HG03442 (cell line): Measurements from ENCODE around the gene EHBP1.
"Not testable (repeated sequence)": the region's sequence is repeated elsewhere in the genome, so short reads cannot be mapped to it uniquely, and the experiment has no call there.

Source experiments
- ATAC-seq: cut with Tn5 transposase; IDR thresholded peaks from one replicate; pipeline ENCODE4 v1.9.1; 2021; ENCODE audit warnings: mild to moderate bottlenecking, moderate library complexity; ENCODE audit not compliant: unreplicated experiment

The EHBP1 gene

DNA sequence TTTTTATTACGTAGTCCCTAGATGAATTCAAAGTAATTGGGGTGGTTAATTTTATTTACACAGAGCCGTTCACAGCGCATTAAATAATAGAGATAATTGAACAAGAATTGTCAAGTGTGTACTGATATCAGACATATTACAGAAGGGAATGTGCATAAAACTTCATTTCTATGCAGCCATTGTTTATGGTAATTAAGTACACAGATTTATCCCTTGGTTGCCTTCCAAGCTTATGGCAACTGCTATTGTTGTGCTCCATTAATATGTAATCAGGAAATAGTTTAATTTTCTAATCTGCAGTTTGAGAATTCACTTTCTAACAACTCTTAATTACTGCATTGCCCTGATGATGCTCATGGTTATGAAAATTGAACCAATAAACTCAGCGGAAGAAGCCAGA is 297.8 kb downstream of the EHBP1 start:
- ATAC-seq = no peak

DNA sequence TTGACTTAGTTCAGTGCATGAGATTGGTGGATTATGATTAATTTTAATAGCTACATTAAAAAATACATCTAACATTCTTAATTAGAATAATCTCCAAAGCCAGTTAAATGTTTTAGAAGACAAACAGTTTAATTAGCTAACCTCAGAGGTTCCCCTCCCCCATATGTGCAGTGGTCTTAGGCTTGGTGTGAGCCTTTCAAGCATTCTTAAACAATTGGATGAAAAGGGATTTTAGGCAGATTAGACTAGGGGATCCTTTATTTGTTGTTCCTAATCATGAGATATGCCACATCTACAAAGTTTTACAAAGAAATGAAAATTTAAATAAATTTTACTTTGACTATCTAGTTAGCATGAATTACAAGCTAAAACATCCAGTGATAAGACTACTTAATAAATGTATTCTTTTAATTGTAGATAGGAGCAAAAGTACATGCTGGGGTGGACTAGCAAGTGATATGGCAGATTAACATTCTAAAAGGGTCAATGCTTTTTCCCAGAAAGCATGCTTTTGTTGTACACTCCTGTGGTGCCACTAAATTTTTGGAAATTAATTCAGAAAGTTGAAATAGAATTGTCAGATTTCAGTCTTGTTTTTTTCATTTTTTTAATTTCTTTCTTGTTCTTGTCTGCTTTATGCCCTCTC is 302.4 kb downstream of the EHBP1 start:
- no peak for ATAC-seq

DNA sequence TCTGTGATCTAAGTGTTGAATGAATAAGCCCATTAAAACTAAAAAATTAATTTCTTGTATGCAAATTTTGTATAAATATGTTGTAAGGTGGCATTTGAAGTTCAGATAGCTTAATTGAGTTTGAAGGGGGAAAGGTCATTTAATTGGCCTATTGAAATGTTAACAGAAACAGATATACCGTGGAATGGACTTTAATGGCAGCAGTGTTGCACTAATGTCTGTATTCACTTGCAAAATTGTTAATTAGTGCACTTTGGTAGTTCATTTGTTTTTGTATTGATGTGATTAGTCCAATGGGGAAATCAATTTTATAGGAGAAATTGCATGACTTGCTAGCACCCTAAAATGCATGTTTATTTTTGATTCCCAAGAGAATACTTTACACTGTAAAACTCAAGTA is 303.3 kb downstream of the EHBP1 start:
- ATAC-seq = no peak

DNA sequence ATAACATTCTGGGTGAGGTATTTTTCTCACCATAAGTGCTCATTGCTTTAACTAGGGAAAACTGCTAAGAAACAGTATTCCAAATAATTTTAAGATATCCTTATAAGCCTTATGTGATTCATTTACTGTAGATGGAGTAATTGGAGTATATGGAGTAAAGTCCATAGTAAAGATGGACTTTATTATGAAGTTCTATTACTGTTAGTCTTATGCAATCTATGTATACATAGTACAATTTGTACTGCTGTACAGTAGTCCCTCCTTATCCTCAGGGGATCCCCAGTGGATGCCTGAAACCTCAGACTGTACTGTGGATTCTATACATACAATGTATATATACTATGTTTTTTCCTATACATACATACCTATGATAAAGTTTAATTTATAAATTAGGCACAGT is 304.0 kb downstream of the EHBP1 start:
- ATAC-seq = no peak

DNA sequence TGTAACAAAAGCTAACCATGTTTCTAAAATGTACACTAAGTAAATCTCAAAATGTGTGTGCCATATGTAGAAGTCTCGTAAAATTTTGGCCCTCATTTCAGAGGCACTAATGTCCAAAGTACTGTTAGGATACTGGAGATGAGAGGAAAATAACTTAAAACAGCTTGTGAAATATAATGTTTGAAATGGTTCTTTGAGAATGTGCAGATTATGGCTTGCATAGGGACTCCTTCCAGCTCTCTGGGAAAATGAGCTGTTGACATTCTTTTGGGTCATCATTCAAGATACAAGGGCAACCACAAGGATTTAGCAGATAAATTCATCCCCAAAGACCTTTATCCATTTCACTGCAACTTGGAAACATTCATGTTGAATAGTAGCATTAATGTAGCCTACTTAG is 307.0 kb downstream of the EHBP1 start:
- ATAC-seq = no peak

DNA sequence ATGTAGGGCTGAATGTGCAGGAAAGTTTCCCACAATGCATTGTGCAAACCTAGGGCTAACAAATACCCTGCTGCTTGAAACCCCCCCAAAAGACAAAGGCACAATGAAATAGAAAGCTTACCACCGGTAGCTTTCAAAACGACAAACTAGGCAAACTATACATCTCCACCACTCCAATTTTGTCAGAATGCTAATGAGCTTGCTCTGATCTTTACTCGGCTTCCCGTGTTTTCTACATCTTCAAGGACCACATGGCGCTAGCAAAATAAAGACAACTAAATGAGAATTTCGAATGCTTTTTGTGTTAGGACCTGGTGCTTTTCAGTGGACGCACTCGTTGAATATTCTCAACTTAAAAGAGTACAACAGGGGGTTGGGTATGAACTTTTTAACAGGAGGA is 307.9 kb downstream of the EHBP1 start:
- ATAC-seq = no peak

DNA sequence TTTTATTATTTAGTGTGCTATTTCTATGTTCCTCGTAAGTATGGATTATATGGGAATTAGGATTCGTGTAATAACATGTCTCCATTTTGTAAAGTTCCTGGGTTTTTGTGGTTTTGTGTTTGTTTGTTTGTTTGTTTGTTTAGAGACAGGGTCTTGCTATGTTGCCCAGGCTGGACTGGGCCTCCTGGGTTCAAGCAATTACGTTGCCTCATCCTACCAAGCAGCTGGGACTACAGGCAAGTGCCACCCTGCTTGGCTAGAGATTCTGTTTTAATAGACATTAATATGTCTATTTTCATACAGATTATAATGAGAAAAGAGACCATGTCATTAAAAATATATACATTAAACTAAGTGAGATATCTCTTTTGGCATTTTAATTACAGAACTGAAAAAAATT is 309.9 kb downstream of the EHBP1 start:
- no peak for ATAC-seq

DNA sequence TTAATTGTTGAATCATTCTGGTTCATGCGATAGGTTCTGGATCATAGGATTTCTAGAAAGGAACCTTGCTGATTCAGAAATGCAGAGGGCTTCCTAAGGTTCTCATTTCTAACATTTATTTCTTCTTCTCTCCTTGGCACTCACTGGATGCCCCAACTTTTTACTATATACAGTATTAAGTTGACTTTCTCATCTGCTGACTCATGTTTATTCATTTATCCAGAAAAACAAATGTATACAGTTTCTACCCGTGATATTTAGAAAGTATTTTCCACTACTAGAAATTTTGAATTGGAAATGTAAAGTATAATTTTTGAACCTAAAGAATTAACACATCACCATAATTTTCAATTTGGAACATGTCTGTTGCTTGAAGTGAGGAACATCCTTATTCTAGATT is 312.9 kb downstream of the EHBP1 start:
- no peak for ATAC-seq

DNA sequence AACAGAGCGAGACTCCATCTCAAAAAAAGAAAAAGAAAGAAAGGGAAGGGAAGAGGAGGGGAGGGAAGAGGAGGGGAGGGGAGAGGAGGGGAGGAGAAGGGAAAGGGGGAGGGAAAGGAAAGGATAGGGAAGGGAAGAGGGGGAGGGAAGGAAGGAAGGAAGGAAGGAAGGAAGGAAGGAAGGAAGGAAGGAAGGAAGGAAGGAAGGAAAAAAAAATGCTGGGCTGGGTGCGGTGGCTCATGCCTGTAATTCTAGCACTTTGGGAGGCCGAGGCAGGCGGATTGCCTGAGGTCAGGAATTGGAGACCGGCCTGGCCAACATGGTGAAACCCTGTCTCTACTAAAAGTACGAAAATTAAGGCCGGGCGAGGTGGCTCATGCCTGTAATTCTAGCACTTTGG is 314.2 kb downstream of the EHBP1 start:
- not testable (repeated sequence) for ATAC-seq

DNA sequence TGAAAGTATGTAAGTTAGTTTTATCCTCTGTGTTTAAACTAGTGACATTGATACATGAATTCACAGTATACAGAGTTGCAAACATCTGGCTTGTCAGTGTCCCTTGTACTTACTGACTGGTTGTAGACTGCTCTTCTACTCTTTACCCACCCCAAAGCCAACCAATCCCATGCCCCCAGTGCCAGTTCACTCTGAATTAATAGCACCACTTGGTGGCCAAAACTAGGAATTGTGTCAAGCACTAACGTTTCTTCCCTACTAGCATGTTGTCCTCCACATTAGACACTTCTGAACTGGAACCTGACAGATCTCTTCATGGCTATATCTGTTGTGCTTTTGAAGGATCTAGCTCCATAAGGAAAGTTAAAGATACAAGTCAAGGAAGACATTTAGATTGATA is 317.9 kb downstream of the EHBP1 start:
- no peak for ATAC-seq

DNA sequence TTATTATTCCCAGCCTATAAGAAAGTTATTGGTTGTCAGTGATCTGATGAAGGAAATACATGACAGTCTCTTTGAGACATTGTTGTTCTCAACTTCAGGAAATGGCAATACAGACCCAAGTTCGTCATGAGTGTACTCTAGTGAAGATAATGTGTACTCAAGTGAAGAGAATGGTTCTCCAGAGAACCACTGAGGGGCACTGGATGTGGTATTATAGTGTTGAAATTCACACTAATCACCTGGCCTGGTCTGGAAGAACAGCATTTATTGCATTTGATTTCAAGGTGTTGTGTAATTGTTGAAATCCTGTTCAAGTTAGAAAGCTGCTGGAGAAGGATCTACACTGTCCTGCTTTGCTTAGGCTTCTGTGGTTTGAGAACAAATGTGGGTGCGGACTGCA is 321.7 kb downstream of the EHBP1 start:
- no peak for ATAC-seq

DNA sequence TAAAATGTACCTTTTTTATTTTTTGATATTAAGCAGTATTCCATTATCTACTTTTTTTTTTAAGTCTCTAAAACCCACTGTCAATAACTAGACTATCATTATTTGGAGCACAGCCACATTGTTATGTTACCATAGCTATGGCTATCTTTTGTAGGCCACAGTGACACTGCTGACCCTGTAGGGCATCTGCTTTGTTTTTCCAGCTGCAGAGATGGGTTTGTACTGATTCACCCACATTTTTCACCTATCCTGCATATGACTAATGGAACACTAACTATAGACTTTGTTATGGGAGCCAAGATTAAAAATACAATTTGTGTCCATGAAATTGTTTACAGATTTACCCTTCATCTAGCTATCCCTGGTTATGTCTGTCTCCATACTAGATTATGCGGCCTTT is 323.5 kb downstream of the EHBP1 start:
- no peak for ATAC-seq

DNA sequence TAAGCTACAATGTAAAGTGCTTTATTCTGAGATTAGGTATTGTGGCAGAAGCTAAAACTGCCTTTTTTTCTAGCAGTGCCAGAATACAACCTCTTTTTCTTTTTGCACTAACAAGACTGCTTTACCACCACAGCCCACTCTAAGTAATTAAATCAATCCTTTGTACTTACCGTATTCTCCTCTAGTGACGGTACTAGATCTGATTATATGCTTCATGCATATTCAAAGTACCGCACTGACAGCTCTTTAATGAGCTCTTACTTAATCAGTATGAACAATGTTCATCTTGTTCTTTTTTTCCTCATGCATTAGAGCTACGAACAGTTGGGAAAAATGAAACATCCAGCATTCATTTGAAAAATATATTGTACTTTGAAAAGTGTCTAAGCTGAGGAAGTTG is 329.0 kb downstream of the EHBP1 start:
- no peak for ATAC-seq

DNA sequence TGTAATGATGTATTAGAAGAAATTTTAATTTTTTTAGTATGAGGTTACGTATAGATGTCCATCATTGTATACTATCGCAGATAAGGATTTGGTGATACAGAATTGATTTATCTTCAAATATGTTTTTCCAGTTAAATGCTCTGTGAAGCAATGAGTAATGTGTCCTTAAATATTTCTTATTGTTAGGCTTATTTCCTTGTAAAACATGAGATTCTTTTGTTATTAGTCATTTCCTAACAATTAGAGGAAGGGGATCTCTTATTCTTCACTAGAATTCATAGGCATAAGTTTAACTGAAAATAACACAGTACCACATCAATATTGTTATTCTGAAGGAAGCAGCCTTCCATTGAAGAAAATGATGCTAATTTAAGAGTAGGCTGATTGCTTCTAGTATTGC is 329.7 kb downstream of the EHBP1 start:
- no peak for ATAC-seq

DNA sequence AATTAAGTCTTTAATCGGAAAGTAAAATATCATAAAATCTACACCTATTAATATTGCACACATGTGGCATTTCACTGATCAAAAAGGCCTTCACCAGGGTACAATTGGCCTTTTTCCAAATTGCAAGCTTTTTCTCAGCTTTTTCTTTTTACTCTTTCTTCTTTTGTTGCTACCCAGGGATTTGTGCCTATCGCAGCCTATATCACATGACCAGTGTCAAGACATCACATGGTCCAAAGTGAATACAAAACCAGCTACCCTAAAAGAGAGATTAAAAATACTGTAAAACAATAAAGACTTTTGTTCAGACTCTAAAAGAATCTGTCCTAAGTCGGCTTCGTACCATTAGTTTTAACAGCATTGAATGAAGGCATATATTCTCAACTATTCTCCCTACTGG is 330.1 kb downstream of the EHBP1 start:
- no peak for ATAC-seq

DNA sequence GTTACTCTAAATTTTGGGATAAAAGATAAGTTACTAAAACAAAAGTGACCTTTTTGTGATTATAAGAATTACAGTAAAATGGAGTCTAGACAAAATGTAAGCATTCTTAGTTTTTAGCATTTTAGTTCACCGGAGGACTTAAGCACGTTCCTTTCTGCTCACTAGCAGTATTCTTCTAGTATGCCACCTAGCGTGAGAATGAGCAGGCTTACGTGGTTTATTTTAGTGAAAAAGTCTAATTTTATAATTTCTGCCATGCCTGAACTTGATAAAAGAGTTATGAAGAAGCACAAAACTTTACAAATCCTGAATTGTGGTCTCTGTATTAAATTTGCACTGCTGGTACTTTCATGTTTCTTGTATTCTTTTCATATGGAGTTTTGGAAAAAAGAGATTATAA is 332.5 kb downstream of the EHBP1 start:
- no peak for ATAC-seq

DNA sequence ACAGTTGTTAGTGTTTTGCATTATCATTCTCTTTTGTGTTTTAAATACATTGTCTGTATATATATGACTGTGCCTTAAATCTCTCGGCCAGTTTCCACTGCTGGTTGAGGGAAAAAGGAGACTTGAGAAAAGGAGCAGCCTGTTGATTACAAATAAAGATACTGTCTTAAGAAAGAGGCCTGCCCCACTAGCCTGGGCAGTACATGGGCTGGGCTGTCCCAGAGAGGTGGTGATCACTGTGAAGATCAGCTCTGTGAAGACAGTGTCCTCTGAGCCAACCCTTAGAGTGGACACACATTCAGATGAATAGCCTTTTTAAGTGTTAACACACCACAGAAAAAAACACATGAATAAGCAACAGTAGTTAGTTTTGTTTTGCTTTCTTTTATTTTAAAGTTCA is 335.1 kb downstream of the EHBP1 start:
- ATAC-seq = no peak

DNA sequence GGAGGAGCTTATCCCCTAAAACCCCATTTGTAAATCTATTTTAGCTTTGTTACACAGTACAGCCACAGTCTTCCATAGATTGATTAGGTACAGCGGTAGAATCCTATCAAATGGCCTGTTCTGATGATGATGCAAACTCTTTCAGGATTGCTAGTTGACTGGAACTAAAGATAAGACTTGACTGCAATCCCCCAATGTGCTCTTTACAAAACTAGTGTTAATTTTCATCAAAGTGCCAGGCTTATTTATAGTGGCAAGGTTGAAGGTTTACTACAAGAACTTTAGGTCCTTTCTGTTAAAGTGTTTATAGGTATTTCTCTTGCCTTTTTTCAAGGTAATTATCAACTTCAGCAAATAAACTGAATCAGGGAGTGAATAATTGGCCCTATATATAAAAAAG is 336.1 kb downstream of the EHBP1 start:
- no peak for ATAC-seq

DNA sequence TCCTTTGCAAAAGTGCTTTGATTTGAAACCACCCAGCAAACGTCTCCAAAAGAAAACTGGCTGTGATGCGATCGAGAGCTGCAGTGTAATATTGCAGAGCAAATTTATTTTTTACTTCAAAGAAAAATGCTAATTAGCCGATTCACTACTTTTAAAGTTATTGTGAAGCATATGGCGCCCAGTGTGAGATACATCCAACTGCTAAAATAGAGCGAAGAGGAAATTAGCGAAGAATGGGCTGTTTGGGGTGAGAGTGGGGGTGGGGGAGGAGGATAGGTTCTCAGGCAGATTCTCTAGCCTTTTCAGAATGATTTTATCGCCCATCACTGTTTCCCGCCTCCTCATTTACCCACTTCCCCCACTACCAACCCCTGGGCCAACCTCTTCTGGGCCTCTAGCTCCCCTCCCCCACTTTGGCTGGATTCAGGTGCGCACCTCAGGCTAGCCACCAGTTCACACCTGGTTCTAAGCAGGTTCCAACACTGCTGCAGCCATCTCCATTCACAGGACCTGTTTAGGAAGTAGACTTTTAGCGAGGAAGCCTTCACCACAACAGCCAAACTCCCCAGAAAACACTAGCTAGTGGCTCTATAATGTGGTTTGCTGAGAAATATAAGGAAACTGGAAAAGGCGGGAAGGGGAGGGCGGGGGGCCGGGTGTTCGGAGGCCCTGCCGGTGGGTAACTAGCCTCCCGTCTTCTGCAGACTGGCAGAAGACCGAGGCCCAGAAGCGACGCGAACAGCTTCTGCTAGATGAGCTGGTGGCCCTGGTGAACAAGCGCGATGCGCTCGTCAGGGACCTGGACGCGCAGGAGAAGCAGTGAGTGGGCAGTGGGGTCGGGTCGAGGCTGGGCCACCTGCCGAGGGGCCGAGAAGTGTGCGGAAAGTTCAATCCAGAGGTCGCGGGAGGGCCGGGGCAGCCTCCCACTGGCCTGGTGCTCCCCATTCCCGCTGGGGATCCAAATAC is 339.1 kb downstream of the EHBP1 start:
- ATAC-seq = no peak

DNA sequence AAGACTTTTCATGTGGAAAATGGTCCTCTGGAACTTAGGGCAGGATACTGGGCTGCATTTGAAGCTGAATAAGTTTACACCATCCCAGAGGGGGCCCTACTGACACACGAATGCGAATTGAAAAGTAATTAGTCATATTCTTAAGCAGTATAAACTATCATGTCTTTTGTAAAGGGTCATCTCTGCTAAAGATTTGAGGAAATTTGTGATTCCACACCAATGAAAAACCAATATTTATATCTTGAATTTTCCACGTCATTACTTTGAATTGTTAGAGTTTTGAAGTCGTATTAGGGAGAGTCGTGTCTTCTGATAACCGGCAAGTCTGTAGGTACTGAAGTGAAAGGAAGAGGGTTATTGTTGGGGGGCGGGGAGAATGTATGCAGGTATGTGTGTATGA is 341.0 kb downstream of the EHBP1 start:
- ATAC-seq = no peak

DNA sequence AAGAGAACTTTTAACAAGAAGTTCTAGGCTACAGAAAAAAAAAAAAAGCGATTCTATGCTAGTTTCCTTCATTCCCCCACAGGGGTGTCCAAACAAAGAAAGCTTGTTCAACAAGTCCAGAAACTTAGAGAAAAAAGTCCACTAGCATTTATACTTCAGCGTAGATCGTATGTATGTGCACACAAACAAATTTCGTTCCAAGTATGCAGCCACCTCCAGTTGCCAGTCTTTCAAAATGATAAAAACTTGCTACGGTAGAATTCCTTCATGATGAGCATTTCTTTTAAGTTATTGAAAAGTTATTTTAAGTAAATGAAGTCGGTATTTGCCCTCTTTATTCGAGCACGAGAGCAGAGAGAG is 341.4 kb downstream of the EHBP1 start:
- ATAC-seq = no peak
